PC-9 (cell line): Measurements from ENCODE around the gene MARS1.
"Not testable (repeated sequence)": the region's sequence is repeated elsewhere in the genome, so short reads cannot be mapped to it uniquely, and the experiment has no call there.

Source experiments
- CTCF ChIP-seq: fragments of 200-600 bp; sonication (generic); conservative IDR thresholded peaks from 2 replicates; pipeline ENCODE4 v1.6.1; 2017; ENCODE audit warnings: mixed run types, antibody characterized with exemption, mild to moderate bottlenecking, moderate library complexity
- EZH2 ChIP-seq: fragments of 200-600 bp; sonication (generic); IDR thresholded peaks from 2 replicates; pipeline ENCODE4 v1.8.0; 2017; ENCODE audit warnings: antibody characterized with exemption, low read depth

GRCh38 chr12:57441393-57441792 lies 46.5 kb upstream of the MARS1 start:
- not testable (repeated sequence) for TF ChIP-seq CTCF, EZH2
